Spinal cord (tissue), 10 donors: ENCODE results near the gene PDE7B. TPM values are rescaled to one million over a fixed set of nuclear protein-coding genes. Genes with fewer than 3 reads are reported as not detected.

Experiments used
- DNase-seq, 6 donors: peaks; one replicate each; pipeline versions ENCODE4 v3.0.0 to v3.0.0-alpha.2; 2013 to 2015; ENCODE audit warnings: low spot score in 6 of 6, low read depth in 4 of 6
- H3K27ac ChIP-seq: one replicate; pipeline ENCODE4 v1.5.1; 2013; ENCODE audit warnings: low read depth, low read length, control low read depth
- H3K27me3 ChIP-seq: one replicate; pipeline ENCODE4 v1.6.1; 2013; ENCODE audit warnings: low read length; ENCODE audit not compliant: control insufficient read depth, insufficient read depth
- H3K36me3 ChIP-seq: one replicate; pipeline ENCODE4 v1.6.1; 2013; ENCODE audit warnings: low read length; ENCODE audit not compliant: control insufficient read depth, insufficient read depth
- H3K4me1 ChIP-seq: one replicate; pipeline ENCODE4 v1.6.1; 2013; ENCODE audit warnings: low read length; ENCODE audit not compliant: control insufficient read depth, insufficient read depth
- H3K4me3 ChIP-seq: one replicate; pipeline ENCODE4 v1.5.1; 2013; ENCODE audit warnings: low read depth, low read length, control low read depth
- H3K9me3 ChIP-seq: one replicate; pipeline ENCODE4 v1.6.1; 2013; ENCODE audit warnings: low read length; ENCODE audit not compliant: control insufficient read depth, insufficient read depth
- WGBS: methylation state at CpG from one replicate; pipeline ENCODE4 v1.1.5; 2013; ENCODE audit warnings: missing lambda C conversion rate; ENCODE audit not compliant: insufficient coverage; 5-methylcytosine and 5-hydroxymethylcytosine counted together
- long read RNA-seq, 4 donors: transcript quantifications; one replicate each; lab custom pipeline, GENCODE V29; 2026
- polyA plus RNA-seq, 2 donors: library from polyadenylated mRNA; unstranded; fragments of 120-200 nt; gene quantifications; one replicate each; pipeline ENCODE4 v1.2.1, GENCODE V29; 2013; ENCODE audit not compliant: insufficient read length in 2 of 2
- total RNA-seq, 2 donors: library from RNA; depleted of rRNA in 1 of 2; stranded (reverse); fragments of 120-200 nt in 1 of 2; fragments of >200 nt in 1 of 2; gene quantifications; one replicate each; pipeline versions ENCODE4 v1.2.3 to v1.2.4, GENCODE V29; 2013 to 2014
- donor health status: healthy.

Gene PDE7B
- 10 to 100 TPM; 16.3 to 19.7 TPM for total RNA-seq
- polyA plus RNA-seq: 1 to 10 TPM; 7.8 to 8.4 TPM
- long read RNA-seq, donor 1: 0 reads
- long read RNA-seq, donor 2: 0 reads
- long read RNA-seq, donor 3: 0 reads
- long read RNA-seq, donor 4, full-length matches to known transcripts: 1 of 1 reads
- long read RNA-seq, donor 4, partial matches to known transcripts: 0 of 1 reads
- long read RNA-seq, donor 4, other reads (novel, unspliced or antisense): 0 of 1 reads

DNA sequence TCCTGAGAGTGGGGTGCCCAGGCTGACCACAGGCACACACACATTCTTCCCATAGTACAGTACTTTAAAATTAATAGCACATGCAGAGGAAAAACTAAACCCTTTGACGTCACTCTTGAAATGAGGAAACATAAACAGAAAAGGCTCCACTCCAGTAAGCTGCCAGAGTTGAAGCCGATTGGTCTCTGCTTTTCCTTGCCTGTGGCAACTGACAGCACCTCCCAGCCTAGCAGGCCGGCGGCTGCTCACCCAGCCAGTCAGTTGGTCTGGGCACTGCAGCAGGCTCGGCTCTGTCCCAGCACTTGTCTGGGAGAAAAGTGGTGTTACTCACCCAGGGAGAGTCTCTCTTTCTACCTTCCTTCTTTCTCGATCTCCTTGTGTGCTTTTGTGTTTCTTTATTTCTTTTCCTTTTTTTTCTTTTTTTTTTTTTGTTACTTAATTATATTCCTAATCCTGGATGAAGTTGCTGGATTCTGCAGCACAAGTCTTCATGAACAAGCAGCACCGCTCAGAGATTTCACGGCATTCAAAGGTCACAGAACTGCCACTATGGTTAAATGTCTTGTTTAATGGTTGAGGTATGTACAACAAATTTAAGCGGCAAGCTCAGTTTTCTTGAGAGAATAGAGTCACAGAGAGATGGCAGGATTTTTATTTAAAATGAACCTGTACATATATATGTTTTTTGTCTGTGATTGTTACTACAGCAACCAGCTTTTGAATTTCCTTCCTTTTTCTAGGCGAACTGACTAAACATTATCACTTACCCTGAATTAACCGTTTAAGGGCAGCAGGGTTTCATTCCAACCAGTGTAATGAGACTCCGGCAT is at the start of gene PDE7B:
TSS of gene PDE7B (plus strand) at position 260 of the 830 bp plus-strand sequence.
- WGBS: 5% methylated on average over 6 of the region's 12 CpGs
- Histone ChIP-seq H3K4me3 (peak within 1 kb of the TSS; percentile 58), H3K27ac (peak within 1 kb of the TSS; percentile 82), H3K9me3 (no peaks in the 10 kb centered on the region), H3K27me3 (no peaks in the 10 kb centered on the region), H3K36me3 (no peaks in the 10 kb centered on the region), H3K4me1 (peaks cover 10% of the 10 kb centered on the region)
- peak in 5 of 6 donors; percentile 42 to 86 (median 58) for DNase-seq

DNA sequence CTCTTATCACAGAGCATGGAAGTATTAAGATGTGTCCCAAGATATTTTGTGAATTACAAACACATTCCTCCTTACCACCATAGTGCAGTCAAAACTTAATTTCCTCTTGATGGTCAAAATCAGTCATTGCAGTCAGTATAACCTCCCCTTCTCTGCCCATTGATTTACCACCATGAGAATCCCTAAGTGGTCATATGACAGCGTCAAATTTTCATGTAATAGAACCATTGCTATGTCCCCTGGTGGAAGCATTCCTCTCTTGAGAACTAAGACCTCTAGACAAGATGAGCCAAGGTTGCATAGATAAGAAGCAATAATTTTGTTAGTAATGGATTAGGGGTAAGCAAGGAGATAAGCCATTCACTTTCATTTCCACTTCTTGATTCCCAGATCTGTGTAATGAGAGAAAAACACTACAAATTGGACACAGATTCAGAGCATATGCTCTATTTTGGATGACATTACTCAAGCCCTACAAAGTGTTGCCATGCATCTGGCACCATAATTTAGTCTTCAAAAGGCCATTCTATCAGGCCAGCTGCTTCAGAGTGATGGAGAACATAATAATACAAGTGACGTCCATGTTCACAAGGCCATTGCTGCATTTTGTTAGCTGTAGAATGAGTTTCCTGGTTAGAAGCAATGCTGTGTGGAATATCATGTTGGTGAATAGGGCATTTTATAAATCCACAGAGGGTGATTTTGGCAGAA is 49.6 kb upstream of the PDE7B start:
- no peaks in the 10 kb centered on the region for H3K4me1 ChIP-seq
- no CpG with 5 or more reads among the region's 2 CpGs for WGBS
- no peaks in the 10 kb centered on the region for H3K36me3 ChIP-seq
- DNase-seq: peak in 2 of 6 donors; percentile 51 to 59
- no peak overlapping the region for H3K27ac ChIP-seq
- H3K4me3 ChIP-seq: no peak overlapping the region
- no peaks in the 10 kb centered on the region for H3K27me3 ChIP-seq
- H3K9me3 ChIP-seq: no peaks in the 10 kb centered on the region

DNA sequence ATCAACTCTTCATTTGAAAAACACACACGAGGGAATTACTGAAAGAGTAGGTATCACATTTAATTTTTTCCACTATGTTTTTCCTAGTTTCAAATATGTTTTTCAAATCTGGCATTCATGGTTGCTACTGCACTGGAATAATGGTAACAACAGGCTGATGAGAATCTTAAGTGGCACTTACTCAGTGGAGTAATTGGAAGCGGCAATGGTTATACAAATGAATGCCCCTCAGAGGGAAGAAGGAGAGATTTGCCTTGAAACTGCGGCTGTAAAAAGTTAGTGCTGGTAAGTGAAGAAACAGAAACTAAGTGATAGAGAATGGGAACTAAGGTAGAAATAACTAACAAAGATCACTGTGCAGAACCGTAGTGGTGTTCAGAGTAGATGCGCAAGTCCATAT is 41.0 kb upstream of the PDE7B start:
- no peaks in the 10 kb centered on the region for H3K36me3 ChIP-seq
- DNase-seq: peak in 1 of 6 donors; percentile 77
- H3K9me3 ChIP-seq: no peaks in the 10 kb centered on the region
- WGBS: 83% methylated on average over 1 of the region's 5 CpGs
- no peak overlapping the region for H3K4me3 ChIP-seq
- no peaks in the 10 kb centered on the region for H3K27me3 ChIP-seq
- H3K4me1 ChIP-seq: no peaks in the 10 kb centered on the region
- H3K27ac ChIP-seq: no peak overlapping the region

DNA sequence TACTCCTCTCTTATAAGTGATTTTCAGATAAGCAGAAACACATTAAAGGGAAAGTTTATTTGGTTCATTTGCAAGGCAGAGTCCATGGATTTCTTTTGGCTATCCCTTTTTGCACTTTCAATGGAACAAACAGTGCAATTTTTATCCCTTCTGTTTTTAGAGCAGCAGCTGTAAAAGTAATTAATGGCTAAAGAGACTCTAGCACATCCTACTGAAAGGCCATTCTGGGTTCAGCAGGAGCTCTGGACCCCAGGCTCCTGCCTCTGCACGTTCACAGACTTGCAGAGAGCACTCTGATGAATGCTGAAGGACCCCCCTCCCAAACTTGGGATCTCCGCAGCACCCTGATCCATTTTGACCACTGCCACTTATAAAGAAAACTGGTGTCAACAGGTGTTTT is 40.3 kb upstream of the PDE7B start:
- Histone ChIP-seq H3K36me3 (no peaks in the 10 kb centered on the region), H3K9me3 (no peaks in the 10 kb centered on the region), H3K27me3 (no peaks in the 10 kb centered on the region), H3K4me1 (no peaks in the 10 kb centered on the region), H3K27ac (no peak overlapping the region), H3K4me3 (no peak overlapping the region)
- 20% methylated on average over 1 of the region's 2 CpGs for WGBS
- DNase-seq: no peak

DNA sequence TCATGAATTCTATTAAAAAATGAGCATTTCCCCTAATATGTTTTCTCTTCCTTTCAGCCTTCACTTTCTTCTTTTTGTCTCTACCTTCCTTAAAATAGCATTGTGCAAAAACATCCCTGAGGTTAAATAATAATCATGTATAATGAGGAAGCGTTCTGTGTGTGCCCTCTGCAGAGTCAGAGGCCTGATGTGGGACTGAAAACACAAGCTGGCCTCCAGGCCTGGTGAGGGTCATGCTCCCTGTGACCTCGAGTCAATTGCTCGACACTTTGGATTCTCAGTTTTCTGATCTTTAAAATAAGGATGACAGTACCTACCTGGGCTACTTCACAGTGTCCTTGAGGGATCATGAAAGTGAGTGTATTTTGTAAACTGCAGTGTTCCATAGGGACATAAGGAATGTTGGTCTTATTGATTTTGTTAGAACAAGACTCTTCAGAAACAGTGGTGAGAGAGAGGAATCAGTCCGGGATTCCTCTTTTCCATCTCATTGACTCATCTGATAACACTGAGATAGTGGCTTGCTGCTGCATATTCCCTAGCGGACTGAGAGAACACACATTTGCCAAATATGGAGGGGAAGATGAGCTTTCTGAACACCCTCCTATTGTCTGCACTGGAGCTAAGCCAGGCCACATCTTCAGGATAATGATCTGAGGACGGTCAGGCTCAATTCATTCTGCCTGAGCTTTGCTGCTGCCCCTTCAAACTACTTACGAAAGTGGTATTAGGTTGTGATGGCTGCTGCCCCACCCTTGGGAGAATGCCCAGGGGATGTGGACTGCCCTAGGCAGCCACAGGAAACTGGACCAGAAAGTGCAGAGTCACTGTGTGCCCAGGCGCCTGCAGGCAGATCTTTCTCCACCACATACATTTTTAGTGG is 39.6 kb upstream of the PDE7B start:
- H3K4me3 ChIP-seq: no peak overlapping the region
- H3K9me3 ChIP-seq: no peaks in the 10 kb centered on the region
- no peaks in the 10 kb centered on the region for H3K4me1 ChIP-seq
- no peaks in the 10 kb centered on the region for H3K36me3 ChIP-seq
- 78% methylated on average over 4 of the region's 8 CpGs for WGBS
- no peak overlapping the region for H3K27ac ChIP-seq
- H3K27me3 ChIP-seq: no peaks in the 10 kb centered on the region
- DNase-seq: peak in 1 of 6 donors; percentile 31

DNA sequence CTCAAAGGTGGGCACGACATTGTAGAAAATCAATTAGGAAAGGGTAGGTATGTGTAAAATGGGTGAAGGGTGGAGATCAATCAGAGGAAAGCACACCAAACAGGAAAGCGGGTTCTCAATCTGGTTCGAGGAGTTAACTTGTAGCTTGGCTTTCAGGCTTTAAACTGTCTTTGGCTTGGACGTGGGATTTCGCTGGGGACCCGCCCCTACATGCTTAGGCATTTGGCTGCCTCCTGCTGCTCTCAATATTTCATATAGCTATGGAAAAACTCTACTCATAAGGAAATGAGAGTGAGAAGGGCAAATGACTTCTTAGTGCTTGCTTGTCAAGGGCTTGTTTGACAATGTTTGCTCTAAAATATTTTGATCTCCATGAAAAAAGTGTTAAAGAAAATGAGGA is 38.1 kb upstream of the PDE7B start:
- no peaks in the 10 kb centered on the region for H3K9me3 ChIP-seq
- H3K36me3 ChIP-seq: no peaks in the 10 kb centered on the region
- no peaks in the 10 kb centered on the region for H3K4me1 ChIP-seq
- no peak for DNase-seq
- no peaks in the 10 kb centered on the region for H3K27me3 ChIP-seq
- H3K27ac ChIP-seq: no peak overlapping the region
- no peak overlapping the region for H3K4me3 ChIP-seq
- WGBS: 93% methylated on average over 2 of the region's 6 CpGs

DNA sequence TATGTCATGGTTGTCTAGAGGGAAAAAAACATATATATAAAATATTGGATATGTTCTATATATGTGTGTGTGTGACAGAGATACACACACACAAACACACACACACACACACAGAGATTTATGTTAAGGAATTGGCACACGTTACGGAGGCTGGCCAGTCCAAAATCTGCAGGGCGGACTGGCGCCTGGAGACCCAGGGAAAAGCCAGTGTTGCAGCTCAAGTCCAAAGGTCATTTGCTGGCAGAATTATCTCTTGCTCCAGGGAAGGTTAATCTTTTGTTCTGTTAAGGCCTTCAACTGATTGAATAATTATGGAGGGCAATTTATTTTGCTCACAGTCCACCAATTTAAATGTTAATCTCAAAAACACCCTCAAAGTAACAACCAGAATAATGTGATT is 37.5 kb upstream of the PDE7B start:
- Histone ChIP-seq H3K4me3 (no peak overlapping the region), H3K9me3 (no peaks in the 10 kb centered on the region), H3K36me3 (no peaks in the 10 kb centered on the region), H3K4me1 (no peaks in the 10 kb centered on the region), H3K27ac (no peak overlapping the region), H3K27me3 (no peaks in the 10 kb centered on the region)
- 92% methylated on average over 2 of the region's 4 CpGs for WGBS
- DNase-seq: no peak

DNA sequence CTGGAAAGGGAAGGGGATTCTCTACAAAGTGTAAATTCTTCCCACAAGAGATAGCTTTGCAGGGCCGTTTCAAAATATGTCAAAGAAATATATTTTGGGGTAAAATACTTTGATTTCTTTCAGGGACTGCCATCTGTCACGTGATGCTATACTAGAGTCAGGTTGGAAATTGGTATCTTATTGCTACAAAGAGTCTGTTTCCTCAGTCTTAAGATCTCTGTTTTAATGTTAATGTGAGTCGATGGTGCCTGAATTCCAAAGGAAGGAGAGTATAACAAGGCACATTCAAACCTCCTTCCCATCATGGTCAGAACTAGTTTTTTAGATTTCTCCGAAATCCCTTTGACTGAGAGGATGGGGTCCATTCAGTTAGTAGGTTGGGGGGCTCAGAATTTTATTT is 36.3 kb upstream of the PDE7B start:
- Histone ChIP-seq H3K4me3 (no peak overlapping the region), H3K27ac (no peak overlapping the region), H3K27me3 (no peaks in the 10 kb centered on the region), H3K36me3 (no peaks in the 10 kb centered on the region), H3K4me1 (no peaks in the 10 kb centered on the region), H3K9me3 (no peaks in the 10 kb centered on the region)
- DNase-seq: no peak
- no CpG with 5 or more reads among the region's 4 CpGs for whole genome bisulfite sequencing

DNA sequence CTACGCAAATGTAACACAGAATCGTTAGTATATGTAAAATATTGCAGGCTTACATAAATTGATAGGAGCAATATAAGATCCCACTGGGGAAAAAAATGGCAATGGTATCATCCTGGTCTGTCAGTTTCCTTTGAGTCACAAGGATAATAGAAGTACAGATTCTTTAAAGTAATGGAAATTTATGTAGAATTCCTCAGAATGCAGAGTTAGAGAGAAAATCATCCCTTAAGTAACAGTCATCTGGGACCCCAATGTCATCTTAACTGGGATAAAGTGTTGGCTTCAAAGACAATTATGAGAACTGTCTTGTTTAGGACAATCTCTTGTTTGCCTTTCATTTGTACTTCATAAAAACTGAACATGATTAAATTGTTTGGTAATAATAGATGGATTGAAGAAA is 34.5 kb upstream of the PDE7B start:
- no peaks in the 10 kb centered on the region for H3K4me1 ChIP-seq
- H3K9me3 ChIP-seq: no peaks in the 10 kb centered on the region
- DNase-seq: no peak
- H3K27ac ChIP-seq: no peak overlapping the region
- WGBS: no CpG with 5 or more reads among the region's 2 CpGs
- no peaks in the 10 kb centered on the region for H3K27me3 ChIP-seq
- H3K36me3 ChIP-seq: no peaks in the 10 kb centered on the region
- H3K4me3 ChIP-seq: no peak overlapping the region
